Measurements from ENCODE around the gene OPALIN. TPM values are rescaled to one million over a fixed set of nuclear protein-coding genes. Genes with fewer than 3 reads are reported as not detected.

The OPALIN gene
- total and polyA plus RNA-seq, 12 donors: not detected

- 81 to 85% methylated on average over 4 of the region's 4 CpGs for WGBS, 2 donors
- Histone ChIP-seq H3K27ac (no peak overlapping the region), H3K27me3 (peaks cover 0 to 14% (median 0%) of the 10 kb centered on the region in 7 donors), H3K36me3 (no peaks in the 10 kb centered on the region), H3K9me3 (no peaks in the 10 kb centered on the region), H3K4me1 (no peaks in the 10 kb centered on the region), H3K4me3 (no peak overlapping the region)
- TF ChIP-seq CTCF (IDR thresholded peaks at IDR 0.05): no peak
- ATAC-seq: no peak
- intact Hi-C loops (cut with DNase I): no loop called here
- no peak for DNase-seq
Observed at GRCh38 chr10:96317067-96317833, 41.6 kb downstream of the OPALIN start.

- DNase-seq (no peak), ATAC-seq (no peak)
- Histone ChIP-seq H3K27me3 (peaks cover 0 to 10% (median 0%) of the 10 kb centered on the region in 7 donors), H3K9me3 (no peaks in the 10 kb centered on the region), H3K4me3 (no peak overlapping the region), H3K27ac (no peak overlapping the region), H3K36me3 (no peaks in the 10 kb centered on the region), H3K4me1 (peaks cover 0 to 32% (median 12%) of the 10 kb centered on the region in 9 donors)
- intact Hi-C loops (cut with DNase I): no loop called here
- TF ChIP-seq CTCF (IDR thresholded peaks at IDR 0.05): no peak
- WGBS, 2 donors: 72 to 85% methylated on average over 2 of the region's 2 CpGs
Observed at GRCh38 chr10:96313344-96313743, 45.5 kb downstream of the OPALIN start.

GRCh38 chr10:96311180-96311715, 47.6 kb downstream of the OPALIN start:
- DNase-seq (no peak), ATAC-seq (no peak)
- intact Hi-C loops (cut with DNase I): no loop called here

GRCh38 chr10:96310321-96310669, 48.5 kb downstream of the OPALIN start:
- Histone ChIP-seq H3K27ac (peak overlapping the region in 2 of 10 donors; percentile 16 to 37), H3K9me3 (no peaks in the 10 kb centered on the region), H3K36me3 (no peaks in the 10 kb centered on the region), H3K4me3 (no peak overlapping the region), H3K4me1 (peaks cover 0 to 35% (median 13%) of the 10 kb centered on the region in 9 donors), H3K27me3 (peaks cover 0 to 2% (median 0%) of the 10 kb centered on the region in 7 donors)
- no peak for TF ChIP-seq CTCF (IDR thresholded peaks at IDR 0.05)
- ATAC-seq (peak in 1 of 8 donors; percentile 17), DNase-seq (no peak)
- intact Hi-C loops (cut with DNase I): no loop called here
- WGBS, 2 donors: 41 to 55% methylated on average over 1 of the region's 1 CpG

More at GRCh38 chr10:96311180-96311715, 47.6 kb downstream of the OPALIN start:
- Histone ChIP-seq H3K4me1 (peaks cover 0 to 35% (median 12%) of the 10 kb centered on the region in 9 donors), H3K27me3 (peaks cover 0 to 5% (median 0%) of the 10 kb centered on the region in 7 donors), H3K4me3 (no peak overlapping the region), H3K9me3 (no peaks in the 10 kb centered on the region), H3K36me3 (no peaks in the 10 kb centered on the region), H3K27ac (no peak overlapping the region)
- TF ChIP-seq CTCF (IDR thresholded peaks at IDR 0.05): no peak
- 62 to 70% methylated on average over 3 of the region's 3 CpGs for WGBS, 2 donors

Measured in heart right ventricle (tissue), 16 donors.